HCT116 (cell line): ENCODE results near the gene TUBB1. TPM values are rescaled to one million over a fixed set of nuclear protein-coding genes. Genes with fewer than 3 reads are reported as not detected.

Experiments
- ATAC-seq: fragments of 200-7000 bp; cut with Tn5 transposase; 2 replicates; pipeline ENCODE4 v1.9.1; 2020; ENCODE audit warnings: mild to moderate bottlenecking, moderate library complexity
- BruUV-seq: library from RNA; stranded (reverse); fragments of 400-500 nt; replicated peaks from 2 replicates; lab custom pipeline; 2021; lab: Mats Ljungman, UMichigan
- CTCF ChIA-PET: fragments of 300-600 bp; sonication (Branson Sonifier 250); formaldehyde crosslinking; loops from one replicate; lab custom pipeline; 2021; ENCODE audit warnings: antibody characterized with exemption; lab: Charles Lee
- POLR2A ChIA-PET: fragments of 300-600, 350-600 bp; sonication (Branson Sonifier 250); formaldehyde crosslinking; loops from one replicate; lab custom pipeline; 2021; ENCODE audit warnings: antibody characterized with exemption; lab: Charles Lee
- RAD21 ChIA-PET, 2 experiments: fragments of 300-600 bp; sonication (Branson Sonifier 250); formaldehyde crosslinking; loops; one replicate each; lab custom pipeline; 2023; ENCODE audit warnings: low total read pairs in 2 of 2; ENCODE audit not compliant: uncharacterized antibody in 2 of 2, unreplicated experiment in 2 of 2, low non-redundant PET in 1 of 2; lab: Charles Lee
- DNase-seq: peaks from one replicate; pipeline ENCODE4 v3.0.0-alpha.2; 2010; ENCODE audit warnings: low read depth, low spot score
- H2AFZ ChIP-seq: fragments of 200-600 bp; shearing (Covaris generic), sonication (generic); 2 replicates; pipeline ENCODE4 v1.6.1; 2017; ENCODE audit warnings: low read depth, mixed run types, mixed read lengths, antibody characterized with exemption, low read length; ENCODE audit not compliant: poor library complexity, severe bottlenecking
- H3K27ac ChIP-seq: 2 replicates; pipeline ENCODE4 v1.5.1; 2012; ENCODE audit warnings: low read depth, low read length
- H3K27me3 ChIP-seq: fragments of 200-600 bp; sonication (generic); 2 replicates; pipeline ENCODE4 v1.6.1; 2016; ENCODE audit warnings: mixed run types, low read length, mixed read lengths; ENCODE audit not compliant: insufficient read depth
- H3K36me3 ChIP-seq, 2 experiments: fragments of 200-500 bp in 1 of 2; fragments of 200-600 bp in 1 of 2; sonication (Bioruptor generic) in 1 of 2; sonication (generic) in 1 of 2; 2 replicates each; pipeline versions ENCODE4 v1.5.1 to v1.6.1; 2014 to 2016; ENCODE audit warnings: low read length in 2 of 2, inconsistent platforms in 1 of 2, mixed read lengths in 1 of 2, mixed run types in 1 of 2; ENCODE audit not compliant: insufficient read depth in 2 of 2, control insufficient read depth in 1 of 2
- H3K4me1 ChIP-seq, 2 experiments: fragments of 200-600 bp in 1 of 2; sonication (generic) in 1 of 2; 2 replicates each; pipeline versions ENCODE4 v1.5.1 to v1.6.1; 2012 to 2017; ENCODE audit warnings: low read length in 2 of 2, inconsistent platforms in 1 of 2, mild to moderate bottlenecking in 1 of 2, mixed read lengths in 1 of 2, mixed run types in 1 of 2, moderate library complexity in 1 of 2; ENCODE audit not compliant: insufficient read depth in 2 of 2, control insufficient read depth in 1 of 2
- H3K4me2 ChIP-seq: fragments of 200-600 bp; sonication (generic); 2 replicates; pipeline ENCODE4 v1.6.1; 2017; ENCODE audit warnings: mixed run types, low read length, mixed read lengths
- H3K4me3 ChIP-seq, 2 experiments: fragments of 200-600 bp in 1 of 2; sonication (generic) in 1 of 2; replicated peaks in 1 of 2; 2 replicates each; pipeline ENCODE4 v1.5.1; 2011 to 2016; ENCODE audit warnings: low read length in 2 of 2, control low read depth in 1 of 2, low read depth in 1 of 2, mild to moderate bottlenecking in 1 of 2, mixed read lengths in 1 of 2, mixed run types in 1 of 2
- H3K79me2 ChIP-seq: fragments of 200-600 bp; sonication (generic); 2 replicates; pipeline ENCODE4 v1.6.1; 2017; ENCODE audit warnings: mild to moderate bottlenecking, mixed run types, low read length, moderate library complexity, mixed read lengths; ENCODE audit not compliant: insufficient read depth
- H3K9ac ChIP-seq: fragments of 200-600 bp; sonication (generic); 2 replicates; pipeline ENCODE4 v1.6.1; 2016; ENCODE audit warnings: low read length, mixed read lengths
- H3K9me2 ChIP-seq: fragments of 200-600 bp; sonication (generic), shearing (Covaris generic); 2 replicates; pipeline ENCODE4 v1.6.1; 2017; ENCODE audit warnings: mixed run types, mild to moderate bottlenecking, moderate library complexity; ENCODE audit not compliant: insufficient read depth
- H3K9me3 ChIP-seq, 2 experiments: fragments of 200-500 bp in 1 of 2; fragments of 200-600 bp in 1 of 2; sonication (Bioruptor generic) in 1 of 2; sonication (generic) in 1 of 2; 2 replicates each; pipeline ENCODE4 v1.6.1; 2014 to 2017; ENCODE audit warnings: low read length in 2 of 2, mixed read lengths in 2 of 2, inconsistent platforms in 1 of 2, low read depth in 1 of 2, mild to moderate bottlenecking in 1 of 2, mixed run types in 1 of 2, moderate library complexity in 1 of 2; ENCODE audit not compliant: control insufficient read depth in 1 of 2, insufficient read depth in 1 of 2
- H4K20me1 ChIP-seq: fragments of 200-600 bp; sonication (generic), shearing (Covaris generic); 2 replicates; pipeline ENCODE4 v1.6.1; 2017; ENCODE audit warnings: mixed run types, mild to moderate bottlenecking, moderate library complexity; ENCODE audit not compliant: insufficient read depth
- CEBPB ChIP-seq: IDR thresholded peaks from 2 replicates; pipeline ENCODE4 v1.6.1; 2012; ENCODE audit warnings: low read depth
- EZH2 ChIP-seq: fragments of 200-600 bp; sonication (generic); IDR thresholded peaks from 2 replicates; pipeline ENCODE4 v1.6.1; 2017; ENCODE audit warnings: antibody characterized with exemption, mixed run types
- YY1 ChIP-seq: IDR thresholded peaks from 2 replicates; pipeline ENCODE4 v1.6.1; 2011; ENCODE audit warnings: low read length, low read depth, moderate library complexity, mild to moderate bottlenecking; ENCODE audit not compliant: insufficient replicate concordance; ENCODE audit errors: extremely low read depth
- intact Hi-C: fragments of 100-400 bp; cut with micrococcal nuclease; formaldehyde crosslinking; loops from 2 replicates; pipeline ENCODE4 v1.10.0; 2022
- total RNA-seq: library from RNA; stranded (reverse); gene quantifications from one replicate; pipeline ENCODE4 v1.2.1, GENCODE V29; 2021; ENCODE audit not compliant: unreplicated experiment
- TF ChIP-seq, protein P1 (sequence below): IDR thresholded peaks from 2 replicates; pipeline ENCODE4 v1.6.1; 2011; ENCODE audit warnings: mild to moderate bottlenecking, low read length, moderate library complexity; ENCODE audit not compliant: insufficient replicate concordance; ENCODE audit errors: extremely low read depth

Gene TUBB1
- total RNA-seq, 1 experiment from 2014 or later = not detected

- POLR2A ChIA-PET = no interaction called here
- TF ChIP-seq YY1 (no peak), CEBPB (no peak), EZH2 (no peak)
- TF ChIP-seq, protein P1, sequence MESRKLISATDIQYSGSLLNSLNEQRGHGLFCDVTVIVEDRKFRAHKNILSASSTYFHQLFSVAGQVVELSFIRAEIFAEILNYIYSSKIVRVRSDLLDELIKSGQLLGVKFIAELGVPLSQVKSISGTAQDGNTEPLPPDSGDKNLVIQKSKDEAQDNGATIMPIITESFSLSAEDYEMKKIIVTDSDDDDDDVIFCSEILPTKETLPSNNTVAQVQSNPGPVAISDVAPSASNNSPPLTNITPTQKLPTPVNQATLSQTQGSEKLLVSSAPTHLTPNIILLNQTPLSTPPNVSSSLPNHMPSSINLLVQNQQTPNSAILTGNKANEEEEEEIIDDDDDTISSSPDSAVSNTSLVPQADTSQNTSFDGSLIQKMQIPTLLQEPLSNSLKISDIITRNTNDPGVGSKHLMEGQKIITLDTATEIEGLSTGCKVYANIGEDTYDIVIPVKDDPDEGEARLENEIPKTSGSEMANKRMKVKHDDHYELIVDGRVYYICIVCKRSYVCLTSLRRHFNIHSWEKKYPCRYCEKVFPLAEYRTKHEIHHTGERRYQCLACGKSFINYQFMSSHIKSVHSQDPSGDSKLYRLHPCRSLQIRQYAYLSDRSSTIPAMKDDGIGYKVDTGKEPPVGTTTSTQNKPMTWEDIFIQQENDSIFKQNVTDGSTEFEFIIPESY = no peak
- TF ChIP-seq, all 23 proteins: peak for 0
- Histone ChIP-seq H3K4me1 (no peaks in the 10 kb centered on the region), H3K4me3 (no peak overlapping the region), H3K4me2 (no peak overlapping the region), H3K27ac (no peak overlapping the region), H3K27me3 (no peaks in the 10 kb centered on the region), H3K9me2 (no peaks in the 10 kb centered on the region), H3K9me3 (no peaks in the 10 kb centered on the region), H3K79me2 (peaks cover 10% of the 10 kb centered on the region; the same call in 1 of the 2 replicates), H3K36me3 (peaks cover 76 to 85% of the 10 kb centered on the region in 2 experiments), H3K9ac (no peak overlapping the region), H2AFZ (no peak overlapping the region), H4K20me1 (no peaks in the 10 kb centered on the region)
- DNase-seq (no peak), ATAC-seq (no peak)
- RAD21 ChIA-PET = interaction anchor here in 1 of 2 experiments (0.6 kb wide), 1 partner anchor 292 kb away, joined by 4 read pairs; no protein-coding TSS in a partner anchor
- CTCF ChIA-PET = no interaction called here
- intact Hi-C loops = no loop called here
- no TSS peak for BruUV-seq
Measured at GRCh38 chr20:58993332-58994248, 25.6 kb upstream of the TUBB1 start.
